GM21381 (cell line): Measurements from ENCODE around the gene PEF1.

Experiments
- ATAC-seq: cut with Tn5 transposase; IDR thresholded peaks from one replicate; pipeline ENCODE4 v1.9.1; 2021; ENCODE audit warnings: mild to moderate bottlenecking, moderate library complexity; ENCODE audit not compliant: unreplicated experiment

PEF1 gene

DNA sequence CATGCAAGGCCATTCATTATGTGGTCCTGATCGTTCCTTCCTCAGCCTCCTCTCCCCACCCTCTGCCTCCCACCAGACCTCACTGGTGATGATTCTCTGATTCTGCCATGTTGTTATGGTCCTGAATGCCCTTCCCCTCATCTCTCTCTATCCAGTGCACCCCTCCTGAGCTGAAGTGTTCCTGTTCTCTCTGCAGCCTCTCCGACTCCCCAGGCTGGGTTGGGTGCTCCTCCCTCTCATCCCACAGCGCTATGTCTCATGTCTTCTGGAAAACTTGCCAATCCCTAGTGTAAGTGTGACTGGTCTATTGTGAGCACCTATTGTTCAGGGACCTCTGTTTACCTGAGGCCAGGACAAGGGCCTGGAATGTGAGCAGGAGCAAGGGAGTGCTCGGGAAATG is 11.1 kb upstream of the PEF1 start:
- ATAC-seq: no peak

DNA sequence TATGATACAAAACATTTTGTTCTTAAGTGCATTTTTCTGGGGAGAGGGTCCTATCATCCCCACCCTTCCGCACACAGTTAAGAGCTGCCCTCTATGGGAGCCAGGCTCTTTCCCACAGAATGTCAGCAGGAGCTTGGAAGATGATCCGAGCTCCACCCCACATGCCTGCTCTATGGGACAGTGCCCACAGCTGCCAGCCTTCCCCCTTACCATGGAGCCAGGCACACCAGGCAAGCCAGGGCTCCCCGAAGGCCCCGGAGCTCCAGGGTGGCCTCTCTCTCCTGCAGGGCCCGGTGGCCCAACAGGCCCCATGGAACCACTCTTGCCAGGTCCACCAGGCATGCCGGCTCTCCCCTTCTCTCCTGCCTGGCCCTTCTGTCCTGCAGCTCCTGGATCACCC is 10.4 kb upstream of the PEF1 start:
- ATAC-seq: no peak

DNA sequence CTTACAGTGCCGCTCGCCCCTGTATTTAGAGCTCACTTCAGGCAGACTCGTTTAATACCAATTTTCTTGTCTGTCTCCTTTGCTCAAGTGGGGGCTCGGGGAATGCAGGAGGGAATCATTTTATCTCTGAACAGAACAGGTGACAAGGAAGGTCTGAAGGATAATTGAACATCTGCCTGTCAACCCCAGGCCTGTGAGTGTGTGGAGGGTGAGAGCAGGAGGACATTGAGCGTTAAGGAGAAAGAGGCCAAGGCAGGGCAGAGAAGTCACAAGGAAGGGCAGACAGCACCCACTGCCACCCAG is 9.7 kb upstream of the PEF1 start:
- ATAC-seq: no peak

DNA sequence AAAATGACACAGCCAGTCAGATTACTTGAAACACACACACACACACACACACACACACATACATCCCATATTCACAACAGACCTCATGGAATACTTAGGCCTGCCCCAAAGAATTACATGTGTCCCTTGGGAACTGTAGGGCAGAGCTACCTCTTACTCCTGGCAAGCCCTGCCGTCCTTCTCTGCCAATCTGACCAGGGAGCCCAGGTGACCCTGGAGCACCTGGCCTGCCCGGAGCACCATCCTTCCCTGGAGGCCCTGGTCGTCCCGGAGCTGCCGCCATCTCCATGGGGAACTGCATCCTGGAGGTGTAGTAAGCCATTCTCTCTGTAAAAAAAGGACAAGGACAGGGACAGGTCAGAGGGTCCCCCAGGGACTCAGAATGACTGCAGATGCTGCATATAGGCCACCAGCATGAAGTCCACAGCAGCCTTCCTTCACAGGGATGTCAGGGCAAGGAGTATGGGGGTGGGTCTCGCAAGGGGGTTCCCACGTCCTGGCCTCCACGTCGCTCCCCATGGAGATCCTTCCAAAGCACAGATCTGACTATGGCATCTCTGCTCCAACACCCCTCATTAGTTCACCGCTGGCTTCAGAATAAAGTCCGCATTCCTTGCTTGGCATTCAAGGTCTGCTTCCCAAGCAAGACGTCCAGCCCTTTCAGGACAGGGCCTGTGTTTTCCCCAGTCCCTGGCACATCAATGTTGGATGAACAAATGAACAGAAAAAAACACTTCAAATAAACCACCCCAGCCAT is 9.2 kb upstream of the PEF1 start:
- no peak for ATAC-seq

DNA sequence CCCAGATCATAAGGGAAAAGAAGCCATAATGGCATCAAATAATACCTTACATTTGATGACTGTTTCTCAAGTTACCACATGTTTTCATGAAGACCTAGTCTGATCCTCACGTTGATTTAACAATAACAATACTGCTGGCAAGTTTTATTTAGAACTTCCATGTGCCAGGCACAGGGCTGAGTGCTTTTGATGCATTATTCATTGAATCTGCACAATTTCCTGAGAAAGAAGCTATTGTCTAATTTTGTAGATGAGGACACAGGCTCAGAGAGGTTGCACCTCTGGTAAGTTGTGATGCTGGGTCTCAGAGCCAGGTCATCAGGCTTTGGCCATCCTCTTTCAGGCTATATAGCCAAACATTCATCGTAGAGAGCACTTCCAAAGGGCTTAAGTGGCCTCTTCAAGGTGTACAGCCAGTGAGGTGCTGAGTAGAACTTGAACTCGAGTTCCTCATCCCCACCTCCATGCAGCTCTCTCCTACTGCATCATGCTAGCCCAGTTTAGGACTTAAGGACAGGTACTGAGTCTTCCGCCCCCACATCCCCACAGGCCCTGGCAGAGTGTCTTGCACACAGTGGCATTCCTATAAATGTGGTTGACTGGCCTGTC is 8.3 kb upstream of the PEF1 start:
- no peak for ATAC-seq

DNA sequence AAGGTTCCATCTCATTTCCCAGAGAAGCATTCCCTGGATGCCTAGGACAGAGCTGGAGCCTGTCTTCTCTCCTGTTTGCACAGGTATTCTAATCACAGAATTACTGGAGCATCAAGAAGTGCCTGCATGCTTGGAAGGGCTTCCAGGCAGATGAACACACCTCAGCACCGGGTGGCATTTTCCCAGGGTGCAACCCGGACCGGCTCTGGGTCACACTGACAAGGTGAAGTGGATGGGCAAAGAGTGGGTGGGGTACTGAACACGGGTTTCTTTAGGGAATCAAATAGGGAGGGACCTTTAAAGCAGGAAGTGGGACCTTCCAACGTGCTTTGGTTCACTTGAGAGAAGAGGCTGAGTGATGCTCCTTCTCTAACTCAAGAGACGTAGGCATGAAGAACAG is 7.1 kb upstream of the PEF1 start:
- no peak for ATAC-seq

DNA sequence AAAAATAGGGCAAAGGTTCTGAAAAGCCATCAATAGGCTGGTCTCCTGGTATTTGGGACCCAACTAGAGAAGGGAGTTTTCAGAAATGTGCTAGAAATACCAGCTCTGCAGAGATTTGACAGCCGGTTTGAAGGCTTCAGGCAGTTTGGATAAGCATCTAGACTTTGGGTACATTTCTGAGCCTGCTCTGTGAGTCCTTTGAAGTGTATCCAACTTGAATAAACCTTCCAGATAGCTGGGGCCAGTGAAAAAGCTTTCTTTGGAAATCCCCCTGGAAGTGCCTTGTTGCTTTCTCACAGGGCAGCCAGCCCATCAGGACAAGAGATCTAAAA is 6.4 kb upstream of the PEF1 start:
- ATAC-seq: no peak

DNA sequence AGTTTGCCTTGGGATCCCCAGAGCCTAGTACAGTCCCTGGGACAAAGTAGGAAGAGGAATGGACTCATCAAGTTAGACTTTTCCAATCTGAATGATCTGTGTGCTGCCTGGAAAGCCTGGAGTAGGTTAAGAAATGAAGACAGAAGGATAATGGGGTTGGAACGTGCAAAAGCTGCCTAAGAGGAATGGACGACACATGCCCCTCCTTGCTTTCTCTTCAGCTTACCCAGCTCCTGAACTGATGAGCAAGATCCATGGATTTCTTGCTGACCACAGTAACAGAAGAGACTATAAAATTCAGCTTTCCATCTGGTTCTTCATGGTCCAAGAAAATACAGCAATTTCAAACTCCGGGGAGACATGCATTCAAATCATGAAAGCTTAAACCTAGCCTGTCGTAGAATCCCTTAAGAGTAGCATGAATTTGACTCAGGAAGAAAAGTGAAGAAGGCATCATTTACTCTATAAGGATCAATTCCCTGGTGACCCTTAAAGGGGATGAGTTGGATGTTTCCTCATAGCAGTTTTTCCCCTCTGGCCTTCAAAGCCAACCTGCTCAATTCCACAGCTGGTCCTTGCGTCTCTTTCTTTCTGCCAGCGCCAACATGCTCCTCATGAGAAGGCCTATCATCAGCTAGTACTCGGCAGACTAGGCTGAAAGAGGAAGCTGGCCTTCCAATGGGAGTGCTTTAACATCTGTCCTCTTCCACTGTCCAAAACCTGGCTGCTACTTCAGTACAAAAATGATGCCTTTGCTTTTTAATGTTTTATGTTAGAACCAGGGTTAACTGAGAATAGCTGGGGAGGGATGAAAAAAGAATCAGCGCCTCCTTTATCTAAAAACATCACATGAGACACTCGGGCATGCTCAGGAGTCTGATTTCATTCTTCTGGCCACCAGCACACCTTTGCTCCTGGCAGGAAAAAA is 5.7 kb upstream of the PEF1 start:
- ATAC-seq: no peak

DNA sequence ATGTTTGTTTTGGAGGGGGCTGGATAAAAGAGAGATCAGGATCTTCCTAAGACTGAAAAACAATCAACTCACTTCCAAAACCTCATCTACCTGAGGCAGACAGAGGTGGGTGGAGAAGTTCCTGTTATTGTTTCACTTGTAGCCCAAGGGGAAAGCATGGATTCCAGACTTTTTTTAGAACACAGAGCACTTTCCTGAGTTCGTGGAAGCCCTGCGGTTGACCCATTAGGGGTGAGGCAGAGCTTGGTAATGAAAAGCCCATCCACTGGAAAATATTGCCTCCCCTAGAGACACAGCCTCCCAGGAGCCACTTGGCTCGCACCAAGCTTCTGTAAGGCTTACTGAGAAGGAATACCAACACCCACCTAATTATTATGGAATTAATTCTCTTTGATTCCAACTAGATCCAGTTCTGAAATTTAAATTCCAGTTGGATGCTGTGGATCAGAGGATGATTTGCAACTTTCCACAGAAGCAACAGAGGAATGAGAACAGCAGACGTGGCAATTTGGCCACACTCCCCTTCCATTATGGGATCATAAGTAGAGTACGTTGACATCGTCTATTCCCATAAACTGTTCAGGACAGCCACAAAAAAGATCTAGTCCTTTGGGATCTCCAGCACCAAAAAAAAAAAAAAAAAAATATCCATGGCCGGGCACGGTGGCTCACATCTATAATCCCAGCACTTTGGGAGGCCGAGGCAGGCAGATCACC is 4.1 kb upstream of the PEF1 start:
- ATAC-seq: no peak

DNA sequence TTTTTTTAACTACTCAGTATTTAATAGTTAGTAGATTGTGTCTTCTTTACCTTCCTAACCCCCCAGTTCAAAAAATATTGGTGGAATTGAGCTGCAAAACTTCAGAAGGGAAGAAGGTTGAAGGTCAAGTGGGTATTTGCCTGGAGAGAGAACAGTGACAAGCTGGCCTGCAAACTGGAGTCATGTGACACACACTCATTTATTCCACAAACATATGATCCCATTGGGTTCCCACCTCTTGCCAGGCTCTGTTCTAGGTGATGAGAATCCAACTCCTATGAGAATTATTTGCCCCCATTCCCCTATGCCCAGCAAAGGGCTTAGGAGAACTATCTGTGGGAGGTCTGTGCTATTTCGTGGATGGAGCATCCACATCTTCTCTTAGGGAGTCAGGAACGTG is 3.5 kb upstream of the PEF1 start:
- no peak for ATAC-seq

DNA sequence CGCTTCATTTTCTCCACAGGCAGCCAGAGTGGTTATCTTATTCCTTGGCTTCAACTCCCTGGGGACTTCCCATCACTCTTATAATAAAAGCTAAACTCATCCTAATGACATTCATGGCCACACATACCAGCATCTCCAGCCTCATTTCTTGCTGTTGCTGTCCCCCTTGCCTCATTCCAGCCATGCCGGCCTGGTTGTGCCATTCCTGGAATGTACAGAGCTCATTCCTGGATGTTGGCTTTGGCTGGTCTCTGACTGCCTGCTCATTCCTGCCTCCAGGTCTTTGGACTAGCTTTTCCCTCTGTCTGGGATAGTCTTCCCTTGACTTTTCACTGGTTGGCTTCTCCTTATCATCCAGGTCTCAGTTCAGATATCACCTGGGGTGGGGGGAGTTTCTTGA is 2.4 kb upstream of the PEF1 start:
- ATAC-seq: no peak

DNA sequence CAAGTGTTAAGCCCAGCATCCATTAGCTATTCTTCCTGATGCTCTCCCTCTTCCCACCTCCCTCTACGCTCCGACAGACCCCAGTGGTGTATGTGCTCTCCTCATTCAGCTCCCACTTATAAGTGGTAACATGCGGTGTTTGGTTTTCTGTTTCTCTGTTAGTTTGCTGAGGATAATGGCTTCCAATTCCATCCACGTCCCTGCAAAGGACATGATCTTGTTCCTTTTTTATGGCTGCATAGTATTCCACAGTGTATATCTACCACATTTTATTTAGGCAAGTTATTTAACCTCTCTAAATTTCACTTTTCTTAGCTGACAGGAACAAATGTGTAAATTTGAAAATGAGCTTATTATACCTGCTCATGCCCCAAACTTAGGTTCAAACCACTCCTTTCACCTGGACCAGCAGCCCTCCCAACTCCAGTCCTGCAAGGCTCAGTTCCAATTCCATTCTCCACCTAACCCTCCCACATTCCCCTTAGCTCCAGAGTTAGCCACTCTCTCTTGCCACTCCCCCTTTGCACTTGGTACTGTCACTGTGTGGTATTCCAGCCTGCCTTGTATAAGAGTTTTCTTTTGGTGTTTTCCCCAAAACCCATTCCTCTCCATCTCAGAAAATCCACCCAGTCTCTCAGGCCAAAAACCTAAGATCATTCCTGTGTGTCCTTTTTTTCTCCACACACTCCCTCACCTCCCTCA is 1.7 kb upstream of the PEF1 start:
- no peak for ATAC-seq

DNA sequence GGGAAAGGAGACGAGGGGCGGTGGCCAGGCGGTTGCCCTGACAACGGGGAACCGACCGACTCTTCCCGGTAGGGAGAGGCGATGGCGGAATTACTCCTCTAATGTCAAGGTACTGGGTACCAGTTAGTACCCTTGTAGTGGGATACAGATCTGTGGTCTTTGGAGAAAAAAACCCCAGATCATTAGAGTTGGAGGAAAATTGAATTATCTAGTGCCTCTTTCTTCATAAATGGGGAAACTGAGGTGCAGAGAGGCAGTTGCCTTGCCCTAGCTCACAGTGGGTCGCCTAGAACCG is 545 bp upstream of the PEF1 start:
- no peak for ATAC-seq

DNA sequence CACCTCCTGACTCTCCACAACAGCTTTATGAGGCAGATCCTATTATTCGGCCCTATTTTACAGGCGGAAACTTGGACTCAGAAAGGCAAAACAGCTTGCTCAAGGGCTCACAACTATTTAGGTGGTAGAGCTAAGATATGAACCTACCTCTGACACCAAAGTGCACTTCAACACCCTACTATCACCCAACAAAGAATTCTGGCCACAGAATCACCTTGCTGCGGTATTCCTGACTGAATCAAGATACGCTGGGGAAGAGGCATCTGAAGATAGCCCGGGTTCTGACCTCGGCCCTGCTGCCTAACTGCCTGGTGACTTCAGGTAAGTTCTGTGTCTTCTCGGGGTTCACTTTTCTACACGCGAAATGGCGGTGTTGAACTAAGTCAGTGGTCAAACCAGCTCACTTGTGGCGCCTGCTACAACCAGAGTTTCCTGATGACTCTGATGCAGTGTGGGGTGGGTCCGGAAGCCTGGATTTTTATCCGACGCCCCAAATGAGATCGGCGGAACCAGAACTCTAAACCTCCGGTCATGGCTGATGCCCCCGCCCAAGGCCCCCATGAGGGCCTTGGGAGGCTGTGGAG is 608 bp downstream of the PEF1 start:
- ATAC-seq: no peak

DNA sequence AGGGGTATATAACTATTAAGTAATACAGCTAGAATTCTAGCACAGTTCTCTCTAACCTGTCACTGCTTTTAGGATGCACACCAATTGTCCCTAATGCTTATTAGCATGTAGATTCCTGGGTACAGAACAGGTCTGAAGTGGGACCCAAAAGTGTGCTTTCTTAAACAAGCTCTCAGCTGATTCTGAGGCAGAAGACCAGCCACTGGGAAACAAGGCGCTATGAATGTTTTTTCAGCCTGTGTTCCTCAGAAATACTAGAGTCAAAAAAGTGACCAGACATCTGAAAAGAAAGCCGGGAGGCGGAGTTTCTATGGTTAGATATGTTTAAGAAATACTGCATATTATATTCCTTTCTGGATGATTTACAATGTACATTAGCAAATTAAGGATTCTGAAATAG is 1.8 kb downstream of the PEF1 start:
- ATAC-seq: no peak

DNA sequence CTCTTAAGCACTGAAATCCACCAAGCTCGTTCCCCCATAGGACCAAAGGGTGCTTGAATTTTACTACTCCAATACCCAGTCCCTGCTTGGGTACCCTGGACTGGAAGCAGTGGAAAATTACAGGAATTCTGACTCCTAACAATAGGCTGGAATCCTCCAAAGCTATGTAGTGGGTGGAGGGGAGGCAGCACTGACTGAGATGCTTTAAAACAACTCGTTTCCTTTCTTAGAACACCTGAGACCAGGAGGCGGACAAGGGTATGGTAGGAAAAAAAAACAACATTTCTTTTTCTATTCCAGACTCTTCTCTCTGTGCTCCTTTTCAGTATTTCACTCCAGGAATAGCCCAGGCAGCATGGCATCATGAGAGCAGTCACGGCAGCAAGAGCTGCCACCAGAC is 2.3 kb downstream of the PEF1 start:
- no peak for ATAC-seq

DNA sequence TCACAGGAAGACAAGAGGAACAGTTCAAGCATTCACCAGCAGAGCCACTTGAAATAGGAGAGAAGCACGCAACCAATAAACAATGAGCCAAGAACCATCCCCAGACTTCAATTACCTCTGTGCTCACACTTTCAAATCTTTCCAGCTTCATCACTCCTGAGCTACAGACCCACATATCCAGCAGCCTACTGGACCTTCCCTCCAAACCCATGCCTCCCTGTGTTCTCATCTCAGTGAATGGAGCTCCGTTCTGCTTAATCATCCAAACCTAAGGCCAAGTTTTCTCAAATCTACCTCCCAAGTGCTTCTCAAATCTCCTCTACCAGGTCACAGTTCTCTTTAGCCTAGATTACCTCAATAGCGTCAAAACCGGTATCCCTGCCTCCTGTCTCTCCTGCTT is 3.7 kb downstream of the PEF1 start:
- ATAC-seq: no peak

DNA sequence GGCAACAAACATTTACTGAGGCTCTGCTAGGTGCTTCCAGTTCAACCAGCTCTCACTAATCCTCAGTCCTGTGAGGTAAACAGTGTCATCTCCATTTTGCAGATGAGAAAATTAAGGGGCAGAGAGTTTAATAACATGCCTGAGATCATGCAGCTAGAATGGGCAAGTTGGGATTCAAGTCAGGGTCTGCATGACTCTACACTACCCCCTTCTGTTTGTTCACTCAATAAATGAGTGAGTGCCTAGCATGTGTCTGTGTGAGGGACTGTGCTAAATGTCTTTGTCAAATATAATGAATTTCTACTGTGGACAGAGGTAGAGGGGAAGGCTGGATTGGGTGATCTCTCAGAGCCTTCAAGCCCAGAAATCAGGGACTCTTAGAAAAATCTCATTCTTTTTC is 4.5 kb downstream of the PEF1 start:
- ATAC-seq: no peak

DNA sequence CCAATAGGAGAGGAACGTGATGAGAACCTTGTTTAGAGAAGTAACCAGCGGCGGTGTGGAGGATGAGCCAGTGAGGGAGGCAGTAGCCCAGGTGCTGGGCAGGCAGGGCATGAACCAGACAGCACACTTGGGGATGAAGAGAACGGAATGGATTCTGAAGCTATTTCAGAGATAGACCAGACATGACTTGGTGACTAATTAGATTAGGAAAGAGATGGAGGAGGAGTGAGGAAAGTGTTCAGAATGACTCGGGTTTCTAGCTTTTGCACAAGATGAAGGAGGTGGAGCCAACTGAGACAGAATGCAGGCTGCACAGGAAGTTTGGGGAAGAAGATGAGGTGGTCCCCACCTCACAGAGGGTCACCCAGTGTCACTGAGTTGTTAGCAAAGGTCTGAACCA is 5.1 kb downstream of the PEF1 start:
- no peak for ATAC-seq

DNA sequence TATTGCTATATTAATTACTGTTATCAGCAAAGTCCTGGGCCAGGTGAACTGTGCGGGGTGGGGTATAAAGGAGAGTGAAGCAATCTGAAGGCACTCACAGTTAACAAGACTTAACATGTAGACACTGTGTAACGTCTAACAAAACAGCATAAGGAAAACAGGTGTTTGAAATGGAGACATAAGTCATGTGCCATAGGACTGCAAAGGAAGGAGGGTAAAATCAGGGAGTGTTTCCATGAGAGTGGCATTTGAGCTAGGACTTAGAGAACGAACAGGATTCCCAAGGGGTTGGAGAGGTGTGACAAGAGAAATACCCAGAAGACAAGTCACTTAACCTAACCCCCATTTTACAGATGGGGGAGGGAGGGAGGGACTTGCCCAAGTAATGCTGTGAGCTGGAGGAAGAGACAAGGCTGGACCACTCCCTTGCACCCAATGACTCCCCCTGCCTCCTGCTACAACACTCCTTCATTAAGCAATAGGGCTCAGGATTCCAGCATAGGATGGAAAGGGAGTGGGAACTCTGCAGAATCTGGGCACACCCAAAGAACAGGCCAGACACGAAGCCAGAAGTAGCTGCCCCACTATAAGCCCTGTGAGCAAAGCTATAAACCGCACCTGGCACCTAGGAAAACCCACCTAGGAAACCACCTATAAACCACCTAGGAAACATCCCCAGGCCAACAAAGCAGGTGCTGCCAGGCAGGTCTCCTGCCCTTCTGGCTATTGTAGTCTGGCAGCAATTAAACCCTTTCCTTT is 6.6 kb downstream of the PEF1 start:
- ATAC-seq: no peak
